ENCODE results near the gene NFYC. TPM values are rescaled to one million over a fixed set of nuclear protein-coding genes. Genes with fewer than 3 reads are reported as not detected.
A peak's percentile ranks its signal among the peaks of the same experiment; 100 is the strongest.

NFYC gene
- total RNA-seq, 4 donors from 2014 or later: 45.3 to 58.6 (median 57.4) TPM

DNA sequence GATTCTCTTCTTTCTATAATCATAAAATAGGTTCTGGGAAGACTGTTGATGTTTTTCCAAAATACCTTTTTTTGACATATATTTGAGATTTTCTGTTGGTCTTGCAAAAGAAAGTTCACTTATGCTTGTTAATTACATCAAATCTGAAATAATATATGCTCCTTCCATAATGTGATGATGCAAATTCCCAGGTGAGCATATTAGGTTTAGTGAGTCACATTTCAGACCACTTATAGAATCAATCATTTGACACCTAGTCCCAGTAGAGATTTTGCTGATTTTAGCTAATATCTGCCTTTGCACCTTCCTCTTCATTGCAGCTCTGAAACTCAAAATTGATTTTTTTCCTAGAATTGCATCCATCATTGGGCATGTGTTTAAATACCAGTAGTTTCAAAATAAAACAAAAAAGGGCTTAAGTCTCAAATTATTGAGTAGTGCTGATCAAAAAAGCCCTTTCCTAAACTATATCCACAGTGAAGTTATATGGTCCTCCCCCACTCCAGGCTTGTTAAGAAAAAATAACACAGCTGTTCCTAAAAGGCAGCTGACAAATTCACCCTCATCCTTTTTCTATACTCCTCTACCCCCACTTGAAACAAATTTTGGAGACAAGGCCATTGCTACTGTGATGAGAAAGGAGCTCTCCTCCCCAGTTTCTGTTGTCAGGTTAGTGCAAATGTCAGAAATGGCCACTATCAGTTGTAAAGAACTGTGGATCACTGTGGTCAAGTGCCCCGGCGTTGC, 55.0 kb downstream of the NFYC start:
- intact Hi-C loops (cut with DNase I; ENCODE audit: low total_unique reads): no loop called here
- Histone ChIP-seq H3K27me3 (no peaks in the 10 kb centered on the region), H3K36me3 (peaks cover 0 to 8% of the 10 kb centered on the region in 2 donors), H3K27ac (peak overlapping the region in 3 of 4 donors; percentile 15 to 84 (median 15)), H3K9me3 (no peaks in the 10 kb centered on the region), H3K4me1 (peaks cover 35 to 46% of the 10 kb centered on the region in 2 donors), H3K4me3 (no peak overlapping the region)
- no peak for ATAC-seq
- no peak for DNase-seq
- no peak for TF ChIP-seq POLR2A (IDR thresholded peaks at IDR 0.05)
- TF ChIP-seq, protein P1, sequence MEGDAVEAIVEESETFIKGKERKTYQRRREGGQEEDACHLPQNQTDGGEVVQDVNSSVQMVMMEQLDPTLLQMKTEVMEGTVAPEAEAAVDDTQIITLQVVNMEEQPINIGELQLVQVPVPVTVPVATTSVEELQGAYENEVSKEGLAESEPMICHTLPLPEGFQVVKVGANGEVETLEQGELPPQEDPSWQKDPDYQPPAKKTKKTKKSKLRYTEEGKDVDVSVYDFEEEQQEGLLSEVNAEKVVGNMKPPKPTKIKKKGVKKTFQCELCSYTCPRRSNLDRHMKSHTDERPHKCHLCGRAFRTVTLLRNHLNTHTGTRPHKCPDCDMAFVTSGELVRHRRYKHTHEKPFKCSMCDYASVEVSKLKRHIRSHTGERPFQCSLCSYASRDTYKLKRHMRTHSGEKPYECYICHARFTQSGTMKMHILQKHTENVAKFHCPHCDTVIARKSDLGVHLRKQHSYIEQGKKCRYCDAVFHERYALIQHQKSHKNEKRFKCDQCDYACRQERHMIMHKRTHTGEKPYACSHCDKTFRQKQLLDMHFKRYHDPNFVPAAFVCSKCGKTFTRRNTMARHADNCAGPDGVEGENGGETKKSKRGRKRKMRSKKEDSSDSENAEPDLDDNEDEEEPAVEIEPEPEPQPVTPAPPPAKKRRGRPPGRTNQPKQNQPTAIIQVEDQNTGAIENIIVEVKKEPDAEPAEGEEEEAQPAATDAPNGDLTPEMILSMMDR (IDR thresholded peaks at IDR 0.05 in 4 of 5, conservative IDR thresholded peaks at IDR 0.05 in 1 of 5): no peak
- in situ Hi-C loops (cut with MboI; ENCODE audit: low sequenced_read_pairs in 4 of 4): no loop called here

DNA sequence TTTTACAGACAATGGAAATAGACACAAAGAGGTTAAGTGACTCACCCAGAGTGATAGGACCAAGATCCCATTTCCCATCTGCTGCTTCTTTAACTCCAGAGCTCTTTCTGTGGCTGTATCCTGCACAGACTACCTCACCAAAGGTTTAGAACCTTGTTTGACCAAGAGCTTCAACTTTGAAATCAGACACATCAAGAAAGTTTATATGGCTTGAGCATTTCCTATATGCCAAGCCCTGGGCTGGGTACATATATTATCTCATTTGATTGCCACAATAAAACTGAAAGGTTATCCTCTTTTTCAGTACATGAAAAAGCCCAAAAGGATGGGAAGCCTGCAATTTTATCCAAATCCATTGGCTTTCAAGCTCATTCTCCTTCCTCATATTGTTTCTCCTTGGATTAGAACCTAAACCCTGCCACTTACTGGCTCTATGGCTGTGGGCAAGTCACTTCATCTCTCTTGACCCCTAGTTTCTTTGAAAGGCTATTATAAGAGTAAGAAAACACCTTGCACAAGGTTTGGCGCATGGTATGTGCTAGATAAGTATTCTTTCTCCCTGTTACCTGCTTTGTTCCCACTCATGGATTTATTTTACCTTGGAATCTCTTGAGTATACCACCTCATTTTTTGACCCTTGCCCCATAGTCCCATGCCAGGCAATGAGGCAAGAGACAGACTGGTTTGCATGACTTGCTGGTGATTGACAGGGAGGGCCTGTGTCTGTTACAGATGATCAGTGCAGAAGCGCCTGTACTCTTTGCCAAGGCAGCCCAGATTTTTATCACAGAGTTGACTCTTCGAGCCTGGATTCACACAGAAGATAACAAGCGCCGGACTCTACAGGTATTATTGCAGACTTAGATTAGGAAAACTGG, 57.6 kb downstream of the NFYC start:
- intact Hi-C loops (cut with DNase I; ENCODE audit: low total_unique reads) (no loop called here), in situ Hi-C loops (cut with MboI; ENCODE audit: low sequenced_read_pairs in 4 of 4) (no loop called here)
- ATAC-seq (peak; percentile 93 to 99), DNase-seq (peak; percentile 55 to 78)
- H3K27ac ChIP-seq: peak overlapping the region; percentile 74 to 84 (median 82)
- H3K36me3 ChIP-seq: peaks cover 0 to 20% of the 10 kb centered on the region in 2 donors
- peaks cover 27 to 34% of the 10 kb centered on the region in 2 donors for H3K4me1 ChIP-seq
- H3K9me3 ChIP-seq: no peaks in the 10 kb centered on the region
- no peak for TF ChIP-seq POLR2A (IDR thresholded peaks at IDR 0.05)
- TF ChIP-seq, protein P1 (IDR thresholded peaks at IDR 0.05 in 4 of 5, conservative IDR thresholded peaks at IDR 0.05 in 1 of 5): no peak
- no peaks in the 10 kb centered on the region for H3K27me3 ChIP-seq
- H3K4me3 ChIP-seq: no peak overlapping the region

DNA sequence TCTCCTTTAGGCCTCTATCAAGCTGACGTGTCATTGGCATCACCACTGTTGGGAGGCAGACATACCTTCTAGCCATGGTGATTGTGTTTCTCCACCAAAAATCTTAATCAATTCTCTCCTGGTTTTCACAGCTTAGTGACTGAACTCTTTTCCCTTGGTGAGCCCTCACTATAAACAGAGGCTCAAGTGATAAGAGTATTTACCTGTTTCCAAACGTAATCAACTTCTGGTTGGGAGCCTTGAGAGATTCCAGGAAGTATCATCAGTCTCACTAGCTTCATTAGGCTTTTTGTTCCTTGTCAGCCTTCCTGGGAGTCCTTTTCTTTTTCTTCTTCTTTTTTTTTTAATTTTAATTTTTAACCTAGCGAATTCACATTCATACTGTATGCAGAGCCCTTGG, 58.3 kb downstream of the NFYC start:
- Histone ChIP-seq H3K4me3 (no peak overlapping the region), H3K36me3 (peaks cover 0 to 28% of the 10 kb centered on the region in 2 donors), H3K27me3 (no peaks in the 10 kb centered on the region), H3K9me3 (no peaks in the 10 kb centered on the region), H3K4me1 (peaks cover 31 to 35% of the 10 kb centered on the region in 2 donors), H3K27ac (peak overlapping the region; percentile 74 to 84 (median 82))
- no peak for ATAC-seq
- DNase-seq: no peak
- in situ Hi-C loops (cut with MboI; ENCODE audit: low sequenced_read_pairs in 4 of 4) (no loop called here), intact Hi-C loops (cut with DNase I; ENCODE audit: low total_unique reads) (no loop called here)
- no peak for TF ChIP-seq POLR2A (IDR thresholded peaks at IDR 0.05)
- TF ChIP-seq, protein P1 (IDR thresholded peaks at IDR 0.05 in 4 of 5, conservative IDR thresholded peaks at IDR 0.05 in 1 of 5): no peak

DNA sequence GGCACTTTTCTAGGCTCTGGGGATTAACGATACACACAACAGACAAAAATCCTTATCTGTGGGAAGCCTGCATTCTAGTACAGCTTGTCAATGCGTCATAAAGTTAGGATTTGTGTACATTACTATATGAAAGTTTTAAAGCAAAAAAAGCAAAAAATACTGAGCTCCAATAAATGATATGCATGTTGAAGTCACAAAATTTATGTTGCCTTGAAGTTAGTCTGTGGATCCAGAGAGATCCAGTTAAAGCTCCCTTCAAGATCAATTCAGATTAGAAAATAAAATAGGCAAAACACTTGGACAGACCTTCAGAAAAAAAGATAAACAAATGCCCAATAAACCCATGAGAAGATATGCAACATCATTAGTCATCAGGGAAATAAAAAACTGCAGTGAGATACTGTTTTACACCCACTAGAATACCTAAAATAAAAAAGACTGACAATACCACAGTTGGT, 59.0 kb downstream of the NFYC start:
- H3K4me3 ChIP-seq: no peak overlapping the region
- no peak for ATAC-seq
- peaks cover 0 to 30% of the 10 kb centered on the region in 2 donors for H3K36me3 ChIP-seq
- in situ Hi-C loops (cut with MboI; ENCODE audit: low sequenced_read_pairs in 4 of 4) (no loop called here), intact Hi-C loops (cut with DNase I; ENCODE audit: low total_unique reads) (no loop called here)
- H3K9me3 ChIP-seq: no peaks in the 10 kb centered on the region
- H3K27ac ChIP-seq: peak overlapping the region in 3 of 4 donors; percentile 74 to 84 (median 82)
- no peaks in the 10 kb centered on the region for H3K27me3 ChIP-seq
- H3K4me1 ChIP-seq: peaks cover 35 to 37% of the 10 kb centered on the region in 2 donors
- DNase-seq: no peak
- TF ChIP-seq, protein P1 (IDR thresholded peaks at IDR 0.05 in 4 of 5, conservative IDR thresholded peaks at IDR 0.05 in 1 of 5): no peak
